ENCODE measurements around the gene TSSC4.
"Not testable (repeated sequence)": the region's sequence is repeated elsewhere in the genome, so short reads cannot be mapped to it uniquely, and the experiment has no call there.

The TSSC4 gene

GRCh38 chr11:2400069-2400761 is at the start of gene TSSC4:
TSSC4 (plus strand) TSS chr11:2400750; CDS start chr11:2402634, 1,884 bp downstream.
- in situ Hi-C loops (cut with MboI; ENCODE audit: low pct_unique_long_range_greater_than_20kb, low sequenced_read_pairs) = no loop called here
- peak; percentile 100 for DNase-seq

GRCh38 chr11:2351701-2352100 is 48.8 kb upstream of the TSSC4 start:
- DNase-seq = no peak
- in situ Hi-C loops (cut with MboI; ENCODE audit: low pct_unique_long_range_greater_than_20kb, low sequenced_read_pairs) = no loop called here

- no peak for DNase-seq
- in situ Hi-C loops (cut with MboI; ENCODE audit: low pct_unique_long_range_greater_than_20kb, low sequenced_read_pairs) = no loop called here
Measured at GRCh38 chr11:2352420-2352819, 48.1 kb upstream of the TSSC4 start.

- no peak for DNase-seq
- in situ Hi-C loops (cut with MboI; ENCODE audit: low pct_unique_long_range_greater_than_20kb, low sequenced_read_pairs) = no loop called here
Measured at GRCh38 chr11:2355000-2355644, 45.4 kb upstream of the TSSC4 start.

- DNase-seq = no peak
- in situ Hi-C loops (cut with MboI; ENCODE audit: low pct_unique_long_range_greater_than_20kb, low sequenced_read_pairs) = no loop called here
Measured at GRCh38 chr11:2357246-2357645, 43.3 kb upstream of the TSSC4 start.

GRCh38 chr11:2357651-2358050 is 42.9 kb upstream of the TSSC4 start:
- in situ Hi-C loops (cut with MboI; ENCODE audit: low pct_unique_long_range_greater_than_20kb, low sequenced_read_pairs); DNase-seq: not testable (repeated sequence)

- in situ Hi-C loops (cut with MboI; ENCODE audit: low pct_unique_long_range_greater_than_20kb, low sequenced_read_pairs) = no loop called here
- no peak for DNase-seq
Measured at GRCh38 chr11:2358754-2359442, 41.7 kb upstream of the TSSC4 start.

GRCh38 chr11:2359557-2359956 is 41.0 kb upstream of the TSSC4 start:
- DNase-seq = no peak
- in situ Hi-C loops (cut with MboI; ENCODE audit: low pct_unique_long_range_greater_than_20kb, low sequenced_read_pairs) = no loop called here

GRCh38 chr11:2360081-2360642 is 40.4 kb upstream of the TSSC4 start:
- no peak for DNase-seq
- in situ Hi-C loops (cut with MboI; ENCODE audit: low pct_unique_long_range_greater_than_20kb, low sequenced_read_pairs) = no loop called here

- in situ Hi-C loops (cut with MboI; ENCODE audit: low pct_unique_long_range_greater_than_20kb, low sequenced_read_pairs) = no loop called here
- DNase-seq = no peak
Measured at GRCh38 chr11:2361565-2361964, 39.0 kb upstream of the TSSC4 start.

GRCh38 chr11:2362414-2362813 is 38.1 kb upstream of the TSSC4 start:
- in situ Hi-C loops (cut with MboI; ENCODE audit: low pct_unique_long_range_greater_than_20kb, low sequenced_read_pairs) = no loop called here
- DNase-seq = no peak

- DNase-seq = no peak
- in situ Hi-C loops (cut with MboI; ENCODE audit: low pct_unique_long_range_greater_than_20kb, low sequenced_read_pairs) = no loop called here
Measured at GRCh38 chr11:2363130-2363529, 37.4 kb upstream of the TSSC4 start.

- no peak for DNase-seq
- in situ Hi-C loops (cut with MboI; ENCODE audit: low pct_unique_long_range_greater_than_20kb, low sequenced_read_pairs) = no loop called here
Measured at GRCh38 chr11:2363577-2364370, 36.8 kb upstream of the TSSC4 start.

- DNase-seq; in situ Hi-C loops (cut with MboI; ENCODE audit: low pct_unique_long_range_greater_than_20kb, low sequenced_read_pairs): not testable (repeated sequence)
Measured at GRCh38 chr11:2364386-2364785, 36.2 kb upstream of the TSSC4 start.

GRCh38 chr11:2365571-2366210 is 34.9 kb upstream of the TSSC4 start:
- DNase-seq = no peak
- in situ Hi-C loops (cut with MboI; ENCODE audit: low pct_unique_long_range_greater_than_20kb, low sequenced_read_pairs) = no loop called here

GRCh38 chr11:2366276-2366675 is 34.3 kb upstream of the TSSC4 start:
- in situ Hi-C loops (cut with MboI; ENCODE audit: low pct_unique_long_range_greater_than_20kb, low sequenced_read_pairs) = no loop called here
- no peak for DNase-seq

GRCh38 chr11:2366733-2367132 is 33.8 kb upstream of the TSSC4 start:
- in situ Hi-C loops (cut with MboI; ENCODE audit: low pct_unique_long_range_greater_than_20kb, low sequenced_read_pairs) = no loop called here
- DNase-seq = no peak

- DNase-seq = no peak
Measured at GRCh38 chr11:2367266-2368160, 33.0 kb upstream of the TSSC4 start.

More at GRCh38 chr11:2367266-2368160, 33.0 kb upstream of the TSSC4 start:
- in situ Hi-C loops (cut with MboI; ENCODE audit: low pct_unique_long_range_greater_than_20kb, low sequenced_read_pairs) = no loop called here
